GM23338 (cell line): ENCODE measurements around the gene CCDC61.

Source experiments
- CTCF ChIP-seq, 2 experiments: fragments of 200-600 bp in 1 of 2; sonication (generic) in 1 of 2; conservative IDR thresholded peaks; 2 replicates each; pipeline versions ENCODE4 v1.5.1 to v1.6.1; 2016 to 2017; ENCODE audit warnings: antibody characterized with exemption in 2 of 2, low read depth in 2 of 2, mild to moderate bottlenecking in 2 of 2, moderate library complexity in 1 of 2
- POLR2AphosphoS5 ChIP-seq: IDR thresholded peaks from 2 replicates; pipeline ENCODE4 v1.6.1; 2016; ENCODE audit warnings: antibody characterized with exemption, low read depth

GRCh38 chr19:45958769-45959516 lies 36.3 kb upstream of the CCDC61 start:
- TF ChIP-seq POLR2AphosphoS5 (no peak), CTCF (conservative IDR thresholded peaks at IDR 0.05; ENCODE audit: low read depth in 2 of 2) (no peak)
